ENCODE data around the gene FAF1.

FAF1 gene

DNA sequence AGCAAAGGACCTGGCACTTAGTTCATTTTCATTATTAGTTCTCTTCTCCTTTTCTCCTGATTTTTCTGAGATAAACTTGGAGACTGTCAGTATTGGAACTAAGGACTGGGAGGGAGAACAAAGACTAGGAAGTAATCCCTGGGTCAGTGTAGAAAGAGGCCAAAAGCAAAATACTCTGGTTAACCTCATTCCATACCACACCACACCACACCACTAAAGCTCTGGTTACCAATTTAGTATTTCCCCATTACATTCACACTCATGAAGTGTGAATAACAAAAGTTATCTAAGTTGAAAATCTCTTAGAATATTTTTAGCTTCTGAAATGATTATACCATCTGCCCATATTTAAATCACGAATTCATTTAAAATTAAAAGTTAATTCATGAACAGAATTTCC is 467.9 kb downstream of the FAF1 start:
- no peaks in the 10 kb centered on the region for H3K9me3 ChIP-seq (replicated peaks; ENCODE audit: low read length)
- no peak overlapping the region for H3K9ac ChIP-seq (ENCODE audit: low read depth, low read length)
- peaks cover 10% of the 10 kb centered on the region for H3K36me3 ChIP-seq (ENCODE audit: insufficient read depth, low read length)
- no peaks in the 10 kb centered on the region for H3K27me3 ChIP-seq (ENCODE audit: control insufficient read depth, insufficient read depth, low read length)
- H3K4me3 ChIP-seq (ENCODE audit: low read length), result no peak overlapping the region
- no peaks in the 10 kb centered on the region for H3K4me1 ChIP-seq (ENCODE audit: control insufficient read depth, insufficient read depth, low read length)
- H3K4me2 ChIP-seq (ENCODE audit: low read length), result no peak overlapping the region

DNA sequence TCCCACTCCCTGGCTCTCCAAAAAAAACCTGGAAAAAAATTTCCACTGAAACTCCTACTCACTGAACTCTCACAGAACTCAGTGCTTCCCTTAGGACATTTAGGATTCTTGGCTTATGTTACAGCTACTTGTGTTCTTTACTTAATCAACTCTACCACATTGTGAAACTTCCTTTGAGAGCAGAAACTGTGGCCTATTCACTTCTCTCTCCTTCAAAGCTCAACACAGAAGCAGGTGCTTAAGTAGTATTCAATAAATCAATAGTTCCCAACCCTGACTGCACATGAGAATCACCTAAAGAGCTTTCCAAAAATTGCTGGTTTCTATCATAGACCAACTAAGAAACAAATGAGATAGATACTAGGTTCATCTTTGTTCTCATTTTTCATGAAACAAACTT is 468.9 kb downstream of the FAF1 start:
- no peaks in the 10 kb centered on the region for H3K9me3 ChIP-seq (replicated peaks; ENCODE audit: low read length)
- H3K4me3 ChIP-seq (ENCODE audit: low read length), result no peak overlapping the region
- no peak overlapping the region for H3K9ac ChIP-seq (ENCODE audit: low read depth, low read length)
- H3K4me2 ChIP-seq (ENCODE audit: low read length), result no peak overlapping the region
- no peaks in the 10 kb centered on the region for H3K27me3 ChIP-seq (ENCODE audit: control insufficient read depth, insufficient read depth, low read length)
- H3K36me3 ChIP-seq (ENCODE audit: insufficient read depth, low read length), result peaks cover 10% of the 10 kb centered on the region
- H3K4me1 ChIP-seq (ENCODE audit: control insufficient read depth, insufficient read depth, low read length), result no peaks in the 10 kb centered on the region

DNA sequence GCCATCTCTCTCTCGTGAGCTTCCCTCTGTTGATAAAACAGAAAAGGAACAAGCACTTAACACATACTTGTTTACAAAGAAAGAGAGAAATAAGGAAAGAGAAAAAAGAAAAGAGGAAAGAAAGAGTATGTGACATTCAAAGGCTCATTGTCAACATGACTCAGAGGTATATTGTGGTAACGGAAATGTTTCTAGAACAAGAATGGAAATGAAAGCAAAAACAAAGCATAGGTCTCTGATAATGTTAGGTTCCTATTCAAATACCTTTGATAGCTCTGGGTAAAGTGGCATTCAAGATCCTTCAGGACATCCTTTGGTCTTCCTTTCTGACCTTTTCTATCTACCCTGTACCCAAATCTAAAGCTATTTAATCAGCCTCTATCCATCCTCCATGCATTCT is 469.4 kb downstream of the FAF1 start:
- H3K4me1 ChIP-seq (ENCODE audit: control insufficient read depth, insufficient read depth, low read length), result no peaks in the 10 kb centered on the region
- peaks cover 10% of the 10 kb centered on the region for H3K36me3 ChIP-seq (ENCODE audit: insufficient read depth, low read length)
- H3K9me3 ChIP-seq (replicated peaks; ENCODE audit: low read length), result no peaks in the 10 kb centered on the region
- H3K27me3 ChIP-seq (ENCODE audit: control insufficient read depth, insufficient read depth, low read length), result no peaks in the 10 kb centered on the region
- no peak overlapping the region for H3K9ac ChIP-seq (ENCODE audit: low read depth, low read length)
- H3K4me3 ChIP-seq (ENCODE audit: low read length), result no peak overlapping the region
- no peak overlapping the region for H3K4me2 ChIP-seq (ENCODE audit: low read length)

DNA sequence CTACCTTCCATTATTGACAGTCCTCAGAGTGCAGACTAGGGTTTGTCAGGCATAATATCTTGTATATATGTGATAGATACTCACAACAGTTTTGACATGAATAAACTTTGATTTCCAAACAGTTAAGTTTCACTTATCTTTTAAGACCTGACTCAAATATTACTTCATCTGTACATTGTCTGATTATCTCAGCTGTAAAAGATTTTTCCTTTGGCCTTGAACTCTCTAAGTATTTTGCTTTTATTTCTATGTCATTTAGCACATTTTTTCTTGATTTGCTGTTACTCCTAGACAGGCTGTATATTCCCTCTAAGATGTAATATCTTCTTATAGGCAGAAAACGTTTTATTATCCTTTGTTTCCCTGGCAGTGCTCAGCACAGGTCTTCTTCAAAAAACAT is 471.2 kb downstream of the FAF1 start:
- H3K36me3 ChIP-seq (ENCODE audit: insufficient read depth, low read length), result peaks cover 10% of the 10 kb centered on the region
- no peak overlapping the region for H3K4me3 ChIP-seq (ENCODE audit: low read length)
- H3K4me1 ChIP-seq (ENCODE audit: control insufficient read depth, insufficient read depth, low read length), result no peaks in the 10 kb centered on the region
- no peak overlapping the region for H3K9ac ChIP-seq (ENCODE audit: low read depth, low read length)
- no peak overlapping the region for H3K4me2 ChIP-seq (ENCODE audit: low read length)
- H3K9me3 ChIP-seq (replicated peaks; ENCODE audit: low read length), result no peaks in the 10 kb centered on the region
- H3K27me3 ChIP-seq (ENCODE audit: control insufficient read depth, insufficient read depth, low read length), result no peaks in the 10 kb centered on the region

DNA sequence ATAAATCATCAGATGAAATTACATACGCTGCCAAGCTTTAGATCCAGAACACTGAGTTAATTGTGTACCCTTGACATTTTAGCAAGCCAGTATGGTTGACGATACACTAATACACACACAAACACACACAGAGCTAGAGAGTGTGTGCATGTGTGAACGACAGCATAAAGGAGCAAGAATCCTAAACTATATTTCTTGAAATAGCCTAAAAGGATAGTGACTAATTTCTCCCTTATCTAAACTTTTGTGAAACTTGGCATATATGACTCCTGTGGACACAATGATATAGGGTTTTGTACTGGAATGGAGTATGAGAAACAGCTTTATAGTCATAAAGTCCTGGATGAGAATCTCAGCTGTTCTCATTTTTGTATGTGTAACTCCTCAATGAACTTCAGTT is 471.7 kb downstream of the FAF1 start:
- Histone ChIP-seq H3K4me3 (ENCODE audit: low read length) (no peak overlapping the region), H3K36me3 (ENCODE audit: insufficient read depth, low read length) (peaks cover 10% of the 10 kb centered on the region), H3K9ac (ENCODE audit: low read depth, low read length) (no peak overlapping the region), H3K4me1 (ENCODE audit: control insufficient read depth, insufficient read depth, low read length) (no peaks in the 10 kb centered on the region), H3K4me2 (ENCODE audit: low read length) (no peak overlapping the region), H3K27me3 (ENCODE audit: control insufficient read depth, insufficient read depth, low read length) (no peaks in the 10 kb centered on the region), H3K9me3 (replicated peaks; ENCODE audit: low read length) (no peaks in the 10 kb centered on the region)

DNA sequence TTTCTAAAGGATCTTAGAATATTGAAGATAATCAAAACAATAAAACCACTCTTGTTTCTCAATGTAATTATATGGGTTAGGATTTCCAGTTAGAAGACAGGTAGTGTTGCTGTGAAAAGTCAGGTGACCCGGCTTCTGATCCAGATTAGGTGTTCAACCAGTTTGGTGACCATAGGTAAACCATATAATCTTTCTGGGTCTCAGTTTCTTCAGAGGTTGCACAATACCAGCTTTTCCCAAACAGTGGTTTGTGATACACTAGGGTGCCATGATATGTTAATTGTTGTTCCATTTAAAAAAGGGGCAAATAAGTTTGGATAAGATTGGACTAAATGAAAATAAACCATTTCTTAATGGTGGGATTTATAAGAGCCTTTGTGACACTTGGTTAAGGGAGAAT is 472.3 kb downstream of the FAF1 start:
- Histone ChIP-seq H3K4me1 (ENCODE audit: control insufficient read depth, insufficient read depth, low read length) (no peaks in the 10 kb centered on the region), H3K4me3 (ENCODE audit: low read length) (no peak overlapping the region), H3K4me2 (ENCODE audit: low read length) (no peak overlapping the region), H3K9me3 (replicated peaks; ENCODE audit: low read length) (no peaks in the 10 kb centered on the region), H3K27me3 (ENCODE audit: control insufficient read depth, insufficient read depth, low read length) (no peaks in the 10 kb centered on the region), H3K36me3 (ENCODE audit: insufficient read depth, low read length) (peaks cover 10% of the 10 kb centered on the region), H3K9ac (ENCODE audit: low read depth, low read length) (no peak overlapping the region)

DNA sequence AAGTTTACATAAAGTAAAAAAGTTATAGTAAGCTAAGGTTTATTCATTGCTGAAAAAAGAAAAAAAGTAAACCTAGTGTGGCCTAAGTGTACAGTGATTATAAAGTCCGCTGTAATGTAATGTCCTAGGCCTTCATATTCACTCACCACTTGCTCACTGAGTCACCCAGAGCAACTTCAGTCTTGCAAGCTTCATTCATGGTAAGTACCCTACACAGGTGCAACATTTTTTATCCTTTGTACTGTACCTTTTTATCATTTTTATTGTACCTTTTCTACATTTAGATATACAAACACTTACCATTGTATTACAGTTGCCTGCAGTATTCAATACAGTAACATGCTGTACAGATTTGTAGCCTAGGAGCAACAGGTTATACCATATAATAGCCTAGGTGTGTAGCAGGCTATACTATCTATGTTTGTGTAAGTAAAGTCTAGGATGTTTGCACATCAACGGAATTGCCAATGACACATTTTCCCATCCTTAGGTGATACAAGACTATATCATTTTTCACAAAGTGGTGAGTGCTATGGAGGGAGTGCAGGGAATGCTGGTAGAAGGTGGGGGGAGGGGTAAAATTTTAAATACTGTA is 478.8 kb downstream of the FAF1 start:
- Histone ChIP-seq H3K4me2 (ENCODE audit: low read length) (no peak overlapping the region), H3K9ac (ENCODE audit: low read depth, low read length) (no peak overlapping the region), H3K4me1 (ENCODE audit: control insufficient read depth, insufficient read depth, low read length) (no peaks in the 10 kb centered on the region), H3K27me3 (ENCODE audit: control insufficient read depth, insufficient read depth, low read length) (no peaks in the 10 kb centered on the region), H3K4me3 (ENCODE audit: low read length) (no peak overlapping the region), H3K9me3 (replicated peaks; ENCODE audit: low read length) (no peaks in the 10 kb centered on the region), H3K36me3 (ENCODE audit: insufficient read depth, low read length) (no peaks in the 10 kb centered on the region)

DNA sequence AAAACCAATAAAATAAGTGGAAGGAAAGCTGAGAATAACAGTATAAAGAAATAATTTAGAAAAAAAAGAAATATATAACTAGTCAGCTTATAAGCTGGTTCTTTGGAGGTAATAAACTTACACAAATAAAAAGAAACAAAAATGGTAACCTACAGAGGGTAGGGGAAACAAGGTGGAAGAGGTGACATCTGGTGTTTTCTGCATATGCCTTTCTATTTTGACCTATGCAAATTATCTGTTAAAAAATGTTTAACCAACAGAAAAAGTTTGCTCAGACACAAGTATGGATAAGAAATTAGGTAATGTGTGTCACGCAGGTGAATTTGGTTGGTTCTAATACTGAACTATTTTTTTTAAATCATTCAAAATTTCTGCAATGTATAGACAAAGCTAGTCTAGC is 483.3 kb downstream of the FAF1 start:
- H3K4me1 ChIP-seq (ENCODE audit: control insufficient read depth, insufficient read depth, low read length), result peaks cover 3% of the 10 kb centered on the region
- no peaks in the 10 kb centered on the region for H3K27me3 ChIP-seq (ENCODE audit: control insufficient read depth, insufficient read depth, low read length)
- H3K4me3 ChIP-seq (ENCODE audit: low read length), result no peak overlapping the region
- H3K4me2 ChIP-seq (ENCODE audit: low read length), result no peak overlapping the region
- H3K36me3 ChIP-seq (ENCODE audit: insufficient read depth, low read length), result no peaks in the 10 kb centered on the region
- H3K9me3 ChIP-seq (replicated peaks; ENCODE audit: low read length), result no peaks in the 10 kb centered on the region
- no peak overlapping the region for H3K9ac ChIP-seq (ENCODE audit: low read depth, low read length)

DNA sequence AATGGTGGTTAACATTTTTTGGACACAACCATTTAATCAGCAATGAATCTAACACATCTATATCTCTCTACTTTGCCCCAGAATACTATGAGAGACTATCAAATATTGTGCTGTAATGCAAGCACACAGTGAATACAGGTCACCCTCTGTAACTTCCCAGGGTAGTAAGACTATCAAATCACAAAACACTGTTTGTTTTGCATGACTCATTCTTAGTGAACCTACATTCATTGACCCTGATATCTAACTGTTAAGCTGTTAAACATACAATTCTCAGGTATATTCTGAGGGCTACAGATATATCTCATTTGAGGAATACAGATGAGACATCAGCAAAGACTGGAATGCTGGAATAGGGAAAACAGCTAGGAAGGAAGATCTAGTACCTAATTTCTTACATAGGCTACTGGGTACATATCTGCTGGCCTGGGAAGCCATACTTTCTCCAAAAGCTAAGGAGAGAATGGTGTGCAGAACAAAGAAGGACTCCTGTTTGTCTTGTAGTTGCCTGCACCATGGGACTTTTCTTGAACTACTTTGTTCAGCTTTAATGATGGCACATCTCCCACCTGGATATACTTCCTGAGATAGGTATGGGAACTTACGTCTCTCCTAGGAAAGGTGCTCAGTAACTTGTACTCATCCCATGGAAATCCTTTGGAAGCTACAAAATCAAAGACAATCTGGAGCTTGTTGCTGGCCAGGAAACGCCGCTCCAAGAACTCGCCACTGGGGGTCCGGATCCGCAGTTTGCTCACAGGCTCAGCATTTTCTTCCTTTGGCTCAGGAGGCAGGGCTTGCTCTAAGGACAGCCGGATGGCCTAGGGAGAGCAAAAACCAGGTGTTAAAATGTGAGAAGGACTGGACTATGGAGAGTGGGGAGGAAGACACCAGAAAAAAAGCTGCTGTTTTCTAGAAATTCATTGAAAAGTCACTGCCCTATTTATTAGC is 484.9 kb downstream of the FAF1 start:
- Histone ChIP-seq H3K9me3 (replicated peaks; ENCODE audit: low read length) (no peaks in the 10 kb centered on the region), H3K36me3 (ENCODE audit: insufficient read depth, low read length) (no peaks in the 10 kb centered on the region), H3K4me2 (ENCODE audit: low read length) (no peak overlapping the region), H3K27me3 (ENCODE audit: control insufficient read depth, insufficient read depth, low read length) (no peaks in the 10 kb centered on the region), H3K4me1 (ENCODE audit: control insufficient read depth, insufficient read depth, low read length) (peaks cover 3% of the 10 kb centered on the region), H3K9ac (ENCODE audit: low read depth, low read length) (no peak overlapping the region), H3K4me3 (ENCODE audit: low read length) (no peak overlapping the region)

DNA sequence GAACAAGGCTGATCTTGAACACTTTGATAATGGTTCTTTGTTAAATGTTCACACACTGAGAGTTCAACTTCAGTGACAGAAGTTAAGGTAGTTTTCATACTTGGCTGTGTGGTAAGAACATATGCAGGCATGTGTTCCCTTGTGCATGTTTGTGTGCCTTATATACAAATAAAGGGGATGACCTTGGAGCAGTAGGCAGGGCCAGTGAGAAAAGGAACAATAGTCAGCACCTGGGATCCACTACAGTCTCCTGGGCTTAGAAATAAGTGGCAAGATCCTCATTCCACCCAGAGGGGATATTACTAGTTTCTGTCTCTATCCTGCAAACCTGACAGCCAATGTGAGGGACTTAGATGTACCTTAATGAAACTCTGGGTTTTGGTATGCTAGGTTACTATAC is 486.6 kb downstream of the FAF1 start:
- Histone ChIP-seq H3K27me3 (ENCODE audit: control insufficient read depth, insufficient read depth, low read length) (no peaks in the 10 kb centered on the region), H3K4me3 (ENCODE audit: low read length) (no peak overlapping the region), H3K4me1 (ENCODE audit: control insufficient read depth, insufficient read depth, low read length) (peaks cover 3% of the 10 kb centered on the region)

DNA sequence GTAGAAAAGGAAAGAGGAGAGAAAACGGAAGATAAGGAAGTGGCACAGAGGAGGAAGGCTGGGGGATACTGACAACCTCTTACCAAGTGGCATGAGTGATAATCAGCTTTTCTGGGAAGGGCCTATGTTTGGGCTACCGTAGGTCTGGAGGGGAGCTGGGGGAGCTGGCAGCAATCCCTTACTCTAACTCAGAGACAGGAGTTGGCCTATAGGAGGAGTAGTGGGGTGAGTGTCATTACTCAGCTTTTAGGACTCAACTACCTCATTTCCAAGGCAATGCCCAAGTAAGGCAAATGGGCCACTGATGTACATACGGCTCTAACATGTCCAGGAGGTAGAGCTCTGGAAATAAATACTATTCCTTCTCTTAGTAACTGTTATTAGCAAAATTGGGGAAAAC is 488.1 kb downstream of the FAF1 start:
- H3K4me2 ChIP-seq (ENCODE audit: low read length), result no peak overlapping the region
- no peaks in the 10 kb centered on the region for H3K36me3 ChIP-seq (ENCODE audit: insufficient read depth, low read length)
- no peak overlapping the region for H3K9ac ChIP-seq (ENCODE audit: low read depth, low read length)
- peaks cover 3% of the 10 kb centered on the region for H3K4me1 ChIP-seq (ENCODE audit: control insufficient read depth, insufficient read depth, low read length)
- no peak overlapping the region for H3K4me3 ChIP-seq (ENCODE audit: low read length)
- no peaks in the 10 kb centered on the region for H3K9me3 ChIP-seq (replicated peaks; ENCODE audit: low read length)
- H3K27me3 ChIP-seq (ENCODE audit: control insufficient read depth, insufficient read depth, low read length), result no peaks in the 10 kb centered on the region

More for the DNA sequence above, 486.6 kb downstream of the FAF1 start:
- no peaks in the 10 kb centered on the region for H3K9me3 ChIP-seq (replicated peaks; ENCODE audit: low read length)
- H3K36me3 ChIP-seq (ENCODE audit: insufficient read depth, low read length), result no peaks in the 10 kb centered on the region
- H3K9ac ChIP-seq (ENCODE audit: low read depth, low read length), result no peak overlapping the region
- H3K4me2 ChIP-seq (ENCODE audit: low read length), result no peak overlapping the region

DNA sequence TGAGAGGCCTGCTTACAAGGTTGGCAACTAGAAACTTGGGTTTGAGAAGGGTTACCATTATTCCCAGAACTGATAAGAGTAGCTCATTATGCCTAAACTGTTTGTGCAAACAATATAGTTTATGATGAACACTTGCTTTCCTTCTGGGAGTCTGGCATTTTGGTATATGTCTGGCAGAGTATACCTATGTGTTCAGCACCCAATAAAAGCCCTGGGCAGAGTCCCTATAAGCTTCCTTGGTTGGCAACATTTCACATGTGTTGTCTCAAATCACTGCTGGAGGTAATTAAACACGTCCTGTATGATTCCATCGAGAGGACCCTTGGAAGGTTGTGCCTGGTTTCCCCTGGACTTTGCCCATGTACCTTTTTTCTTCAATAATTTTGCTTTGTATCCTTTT is 497.1 kb downstream of the FAF1 start:
- no peak overlapping the region for H3K4me3 ChIP-seq (ENCODE audit: low read length)
- no peaks in the 10 kb centered on the region for H3K36me3 ChIP-seq (ENCODE audit: insufficient read depth, low read length)
- no peaks in the 10 kb centered on the region for H3K4me1 ChIP-seq (ENCODE audit: control insufficient read depth, insufficient read depth, low read length)
- H3K27me3 ChIP-seq (ENCODE audit: control insufficient read depth, insufficient read depth, low read length), result no peaks in the 10 kb centered on the region
- H3K9me3 ChIP-seq (replicated peaks; ENCODE audit: low read length), result no peaks in the 10 kb centered on the region
- no peak overlapping the region for H3K9ac ChIP-seq (ENCODE audit: low read depth, low read length)
- no peak overlapping the region for H3K4me2 ChIP-seq (ENCODE audit: low read length)
